GM19395 (cell line): Measurements from ENCODE around the gene MOV10L1.

ENCODE experiments used
- ATAC-seq: cut with Tn5 transposase; IDR thresholded peaks from one replicate; pipeline ENCODE4 v1.9.1; 2021; ENCODE audit warnings: mild to moderate bottlenecking, moderate library complexity; ENCODE audit not compliant: unreplicated experiment

The MOV10L1 gene

DNA sequence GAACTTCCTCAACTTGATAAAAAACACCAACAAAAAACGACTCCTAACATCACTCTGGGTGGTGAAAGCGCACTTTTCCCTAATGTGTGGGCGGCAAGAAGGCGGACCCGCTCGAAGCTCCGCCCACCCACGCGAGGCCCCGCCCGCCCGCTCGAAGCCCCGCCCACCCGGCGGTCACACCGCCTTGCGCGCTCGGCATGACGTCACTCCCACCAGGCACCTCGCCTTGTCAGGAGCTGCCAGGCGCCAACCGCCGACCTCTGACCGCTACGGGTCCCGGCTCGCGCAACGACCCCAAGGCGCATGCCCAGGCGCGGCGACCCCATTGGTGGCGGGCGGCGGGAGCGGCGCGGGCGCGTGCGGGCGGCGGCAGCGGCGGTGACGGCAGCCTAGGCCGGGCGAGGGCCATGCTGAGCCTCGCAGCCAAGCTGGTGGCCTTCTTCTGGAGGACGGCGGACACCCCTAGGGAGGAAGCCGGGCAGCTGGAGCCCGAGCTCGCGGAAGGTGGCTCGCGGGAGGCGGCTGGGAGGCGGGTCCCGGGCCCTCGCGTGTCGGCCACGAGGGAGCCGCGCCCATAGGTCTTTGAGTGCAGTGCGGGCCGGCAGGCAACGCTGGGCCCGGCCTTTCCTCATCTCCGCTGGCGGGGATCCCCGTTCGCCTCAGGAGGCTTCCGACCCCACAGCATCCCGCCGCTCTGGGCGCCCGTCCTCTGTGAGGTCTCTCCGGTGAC is at the start of gene MOV10L1:
Gene MOV10L1 (plus strand): TSS at position 325 of the 730 bp plus-strand sequence. CDS start 83 bp downstream, at position 408.
- ATAC-seq, result no peak

DNA sequence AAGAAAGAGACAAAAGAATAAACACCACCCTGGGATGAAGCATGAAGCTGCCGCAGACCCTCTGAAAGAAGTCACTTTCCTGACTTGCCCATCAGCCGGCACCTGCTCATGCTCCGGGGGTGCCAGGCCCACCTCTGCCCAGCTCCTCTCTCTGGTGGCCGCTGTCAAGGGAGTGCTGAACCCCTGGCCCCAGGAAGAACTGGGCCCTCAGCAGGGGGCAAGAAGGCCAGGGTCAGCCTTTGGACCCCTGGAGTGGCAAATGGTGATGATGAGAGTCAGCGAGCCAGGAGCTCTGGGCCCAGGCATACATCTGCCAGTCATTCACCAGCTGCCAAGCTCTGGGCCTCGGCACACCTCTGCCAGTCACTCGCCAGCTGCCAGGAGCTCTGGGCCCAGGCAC is 49.1 kb upstream of the MOV10L1 start:
- ATAC-seq, result no peak

GRCh38 chr22:50041361-50042065 is 48.3 kb upstream of the MOV10L1 start:
- no peak for ATAC-seq

DNA sequence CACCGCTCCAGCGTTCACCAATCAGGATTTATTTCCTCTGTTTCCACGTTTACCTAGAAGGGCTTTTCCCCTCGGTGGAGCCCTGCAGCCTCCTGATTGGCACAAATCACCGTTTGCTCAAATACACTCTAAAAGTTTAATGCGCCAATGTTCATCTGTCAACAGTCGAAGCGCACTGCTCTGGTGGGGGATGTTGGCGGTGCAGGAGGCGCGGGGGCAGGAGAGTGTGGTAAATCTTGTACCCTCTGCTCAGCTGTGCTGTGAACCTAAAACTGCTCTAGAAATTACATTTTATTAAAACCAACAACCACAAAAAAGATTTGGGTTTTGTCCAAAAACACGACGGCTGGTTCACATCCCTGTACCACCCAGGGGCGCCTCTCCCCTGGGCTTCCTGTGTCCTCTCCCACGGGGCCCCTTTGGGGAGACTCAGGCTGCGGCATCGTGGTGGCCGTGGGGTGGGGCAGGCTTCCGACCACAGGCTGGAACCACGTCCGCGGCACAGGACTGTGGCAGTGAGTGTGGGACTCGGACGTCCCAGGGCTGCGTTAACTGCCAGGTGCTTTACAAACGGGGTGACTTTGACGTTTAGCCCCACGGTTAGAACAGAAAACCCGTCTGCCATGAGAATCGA is 45.2 kb upstream of the MOV10L1 start:
- no peak for ATAC-seq

DNA sequence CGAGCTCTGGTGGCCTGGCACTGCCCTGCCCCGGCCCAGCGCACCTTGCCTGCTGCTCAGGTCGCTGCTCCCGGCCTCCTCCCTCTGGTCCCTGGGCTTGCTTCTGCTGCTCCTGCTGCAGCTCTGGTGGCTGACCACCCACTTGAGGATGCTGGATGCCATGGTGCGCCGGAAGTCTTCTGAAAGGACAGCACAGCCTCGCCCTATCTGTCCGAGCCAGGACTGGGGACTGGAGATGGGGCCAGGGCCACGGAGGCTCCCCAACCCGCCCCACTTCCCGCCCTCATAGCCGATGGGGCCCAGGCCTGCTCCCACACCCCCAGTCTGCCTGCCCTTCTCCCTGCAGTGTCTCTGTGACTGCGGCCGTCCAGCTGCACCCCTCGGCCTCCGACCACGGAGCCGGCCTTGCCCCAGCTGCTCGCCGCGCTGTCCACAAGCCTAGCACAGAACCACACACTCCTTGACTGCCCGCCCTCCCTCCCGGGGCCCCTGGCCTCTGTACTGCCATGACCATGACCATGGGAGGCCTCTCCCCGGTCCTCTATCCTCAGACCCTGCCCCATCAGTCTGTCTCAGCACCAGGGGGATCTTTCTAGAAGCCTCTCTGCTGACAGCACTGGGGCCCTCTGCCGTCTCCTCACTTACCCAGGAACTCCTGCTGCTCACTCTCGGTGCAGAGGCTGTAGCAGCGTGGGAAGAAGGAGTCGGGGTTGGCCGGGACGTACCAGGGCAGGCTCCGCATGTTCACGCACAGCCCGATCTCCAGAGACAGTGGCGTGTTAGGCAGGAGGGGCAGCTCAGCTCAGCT is 44.4 kb upstream of the MOV10L1 start:
- ATAC-seq, result no peak

GRCh38 chr22:50046019-50046415 is 43.8 kb upstream of the MOV10L1 start:
- no peak for ATAC-seq

GRCh38 chr22:50046481-50047245 is 43.1 kb upstream of the MOV10L1 start:
- ATAC-seq, result no peak

DNA sequence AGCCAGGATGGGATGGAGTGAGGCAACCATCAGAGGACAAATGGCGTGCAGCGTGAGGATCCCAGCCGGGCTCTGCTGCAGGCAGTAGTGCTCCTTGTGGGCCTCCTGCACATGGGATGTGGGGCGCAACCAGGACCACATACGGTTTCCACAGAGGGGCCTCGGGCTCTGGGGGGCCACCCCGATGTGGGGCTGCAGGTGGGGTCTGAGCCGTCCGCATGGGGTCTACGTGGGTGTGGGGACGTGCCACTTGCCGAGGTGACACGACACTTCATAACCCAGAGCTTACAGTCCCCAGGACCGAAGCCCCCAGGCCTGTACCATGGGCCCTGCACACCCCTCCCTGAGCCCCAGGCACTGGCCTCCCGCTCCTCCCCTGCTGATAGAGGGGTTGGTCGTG is 42.5 kb upstream of the MOV10L1 start:
- no peak for ATAC-seq

- no peak for ATAC-seq
Observed at GRCh38 chr22:50048061-50048765, 41.6 kb upstream of the MOV10L1 start.

- no peak for ATAC-seq
Observed at GRCh38 chr22:50048836-50049235, 41.0 kb upstream of the MOV10L1 start.

DNA sequence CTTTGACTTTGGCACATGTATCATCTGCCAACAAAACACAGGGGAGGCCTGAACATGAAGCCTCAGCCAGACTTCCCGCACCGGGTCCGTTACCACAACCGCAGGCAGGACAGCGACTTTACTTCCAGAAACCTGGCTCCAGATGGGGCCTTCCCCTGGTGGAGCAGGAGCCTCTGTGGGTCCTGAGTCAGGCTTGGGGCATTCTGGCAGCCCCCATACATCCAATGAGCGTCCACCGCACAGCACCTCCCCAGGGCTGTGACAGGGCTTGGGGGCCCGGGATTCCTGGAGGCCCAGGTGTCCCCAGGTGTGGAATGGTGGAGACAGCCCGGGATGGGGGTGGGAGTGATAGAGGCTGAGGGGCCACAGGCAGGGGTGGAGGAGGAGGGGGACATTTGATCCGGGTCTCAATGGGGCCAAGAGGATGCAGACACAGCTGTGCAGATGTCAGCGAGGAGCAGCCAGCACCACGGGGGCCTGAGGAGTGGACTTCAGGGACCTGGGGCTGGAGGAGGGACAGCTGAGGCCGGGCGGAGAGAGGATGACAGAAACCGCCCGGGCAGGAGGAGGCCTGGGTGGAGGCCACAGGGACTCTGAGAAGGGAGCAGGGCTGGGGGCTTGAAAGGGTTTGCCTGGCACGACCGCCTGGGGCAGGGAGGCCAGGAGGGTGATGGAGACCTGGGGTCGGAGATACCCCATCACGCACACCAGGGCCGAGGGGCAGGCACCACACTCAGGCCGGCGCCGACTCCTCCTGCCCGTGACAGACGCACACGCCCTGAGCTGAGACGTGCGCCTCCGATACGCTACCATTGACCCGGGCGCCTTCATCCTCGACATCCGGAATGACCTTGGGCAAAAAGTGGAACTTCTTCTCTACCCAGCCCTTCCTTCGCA is 40.3 kb upstream of the MOV10L1 start:
- no peak for ATAC-seq

GRCh38 chr22:50051930-50052329 is 37.9 kb upstream of the MOV10L1 start:
- ATAC-seq, result no peak

- ATAC-seq, result no peak
Observed at GRCh38 chr22:50053861-50054260, 35.9 kb upstream of the MOV10L1 start.

GRCh38 chr22:50056214-50056972 is 33.4 kb upstream of the MOV10L1 start:
- no peak for ATAC-seq

GRCh38 chr22:50057278-50058060 is 32.3 kb upstream of the MOV10L1 start:
- no peak for ATAC-seq

DNA sequence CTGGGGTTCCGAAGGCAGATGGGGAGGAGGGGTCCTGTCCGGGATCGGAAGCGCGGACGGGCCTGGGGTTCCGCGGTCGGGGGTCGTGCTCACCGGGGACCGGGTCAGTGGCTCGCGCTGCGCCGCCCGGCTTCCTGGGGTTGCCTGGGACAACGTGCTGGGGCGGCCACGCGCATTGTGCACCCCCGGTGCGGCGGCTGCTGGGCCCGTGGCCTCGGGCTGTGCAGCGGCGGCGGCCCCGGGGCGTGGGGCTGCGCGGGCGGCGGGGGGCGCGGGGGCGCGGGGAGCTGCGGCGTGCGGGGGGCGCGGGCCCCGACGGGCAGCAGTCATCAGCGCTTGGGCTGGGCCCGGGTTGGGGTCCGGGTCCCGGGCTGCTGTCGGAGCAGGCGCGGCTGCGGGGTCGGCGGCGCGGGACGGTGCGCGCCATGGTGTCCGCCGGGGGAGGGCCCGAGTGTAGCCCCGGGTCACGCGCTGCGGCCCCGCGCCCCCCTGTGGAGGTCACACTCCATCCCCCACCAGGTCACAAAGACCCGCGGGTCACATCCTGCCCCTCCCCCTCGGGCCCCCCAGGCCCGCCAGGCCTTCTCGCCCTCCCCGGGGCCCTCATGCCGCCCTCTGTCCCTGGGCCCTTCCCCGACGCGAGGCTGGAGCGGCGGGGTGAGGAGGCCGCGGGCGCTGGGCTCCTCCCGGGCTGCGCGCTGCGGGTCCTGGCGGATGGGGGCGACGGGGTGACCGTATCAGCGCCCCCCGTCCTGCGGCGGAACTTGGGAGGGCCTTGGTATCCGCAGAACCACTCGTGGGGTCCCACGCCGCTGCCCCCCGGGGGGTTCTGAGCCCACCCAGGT is 31.5 kb upstream of the MOV10L1 start, which contains the start of gene TTLL8:
Gene TTLL8 (minus strand): TSS at position 238 of the 845 bp plus-strand sequence.
- no peak for ATAC-seq
